ENCODE measurements around the gene CPSF7.
"Not testable (repeated sequence)": the region's sequence is repeated elsewhere in the genome, so short reads cannot be mapped to it uniquely, and the experiment has no call there.

The CPSF7 gene, protein sequence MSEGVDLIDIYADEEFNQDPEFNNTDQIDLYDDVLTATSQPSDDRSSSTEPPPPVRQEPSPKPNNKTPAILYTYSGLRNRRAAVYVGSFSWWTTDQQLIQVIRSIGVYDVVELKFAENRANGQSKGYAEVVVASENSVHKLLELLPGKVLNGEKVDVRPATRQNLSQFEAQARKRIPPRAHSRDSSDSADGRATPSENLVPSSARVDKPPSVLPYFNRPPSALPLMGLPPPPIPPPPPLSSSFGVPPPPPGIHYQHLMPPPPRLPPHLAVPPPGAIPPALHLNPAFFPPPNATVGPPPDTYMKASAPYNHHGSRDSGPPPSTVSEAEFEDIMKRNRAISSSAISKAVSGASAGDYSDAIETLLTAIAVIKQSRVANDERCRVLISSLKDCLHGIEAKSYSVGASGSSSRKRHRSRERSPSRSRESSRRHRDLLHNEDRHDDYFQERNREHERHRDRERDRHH

DNA sequence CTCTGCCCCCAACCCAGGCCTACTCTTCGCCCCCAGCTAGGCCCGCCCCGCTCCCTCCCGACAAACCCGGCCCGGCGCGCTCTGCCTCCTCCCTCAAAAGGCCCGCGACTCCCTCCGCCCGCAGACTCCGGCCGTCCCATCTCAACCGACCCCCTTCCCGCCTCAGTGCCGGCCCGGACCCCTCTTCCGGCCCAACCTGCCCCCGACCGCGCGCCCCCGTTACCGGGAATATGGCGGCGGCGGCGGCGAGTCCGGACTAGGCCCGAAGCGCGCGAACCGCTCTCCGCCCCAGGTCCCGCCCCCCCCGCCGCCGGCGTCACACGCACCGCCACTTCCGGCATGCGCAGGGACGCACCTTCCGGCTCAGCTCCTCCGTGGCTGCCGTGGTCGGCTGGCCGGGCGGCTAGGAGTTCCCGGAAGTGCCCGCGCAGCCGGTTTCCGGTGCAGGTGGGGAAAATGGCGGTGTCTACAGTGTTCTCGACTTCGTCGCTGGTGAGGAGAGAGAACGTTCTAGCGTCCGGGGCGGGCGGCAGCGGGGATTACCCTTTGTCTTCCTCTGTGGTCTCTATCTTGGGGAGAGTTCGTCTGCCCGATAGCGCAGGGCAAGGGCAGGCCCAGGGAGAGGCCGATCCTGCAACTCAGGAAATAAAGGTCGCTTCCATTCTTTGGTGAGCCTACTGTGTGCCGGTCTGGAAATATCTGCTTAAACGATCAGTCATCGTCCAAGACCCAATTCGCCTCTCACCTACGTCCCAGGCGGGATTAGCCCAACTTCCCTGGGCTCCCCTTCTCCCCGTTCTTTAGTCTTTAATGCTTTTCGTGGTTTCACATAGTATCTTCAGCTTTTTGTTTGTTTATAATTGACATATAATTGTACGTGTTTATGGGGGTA, at the start of gene CPSF7, which contains the start of gene SDHAF2:
Gene CPSF7 (minus strand): TSS at position 285 of the 892 bp plus-strand sequence. CDS start 740 bp downstream, outside the sequence.
Gene SDHAF2 (plus strand): TSS at position 434 of the 892 bp plus-strand sequence. CDS start 23 bp downstream, at position 457.
- H3K9me3 ChIP-seq = 0 out of 2 replicates have a peak, but pooled peaks cover under 1% of the 10 kb centered on the region
- in situ Hi-C loops (cut with MboI; ENCODE audit: low sequenced_read_pairs) = no loop called here
- H3K27me3 ChIP-seq (ENCODE audit: low read depth) = no peaks in the 10 kb centered on the region
- H3K36me3 ChIP-seq (replicated peaks) = peaks cover 40% of the 10 kb centered on the region
- peaks cover 8% of the 10 kb centered on the region; the same call in 1 of the 2 replicates for H3K4me1 ChIP-seq
- peak within 1 kb of the TSS; percentile 97 for H3K4me3 ChIP-seq
- DNase-seq (ENCODE audit: low spot score in 2 of 2) = peak; percentile 85 to 98

DNA sequence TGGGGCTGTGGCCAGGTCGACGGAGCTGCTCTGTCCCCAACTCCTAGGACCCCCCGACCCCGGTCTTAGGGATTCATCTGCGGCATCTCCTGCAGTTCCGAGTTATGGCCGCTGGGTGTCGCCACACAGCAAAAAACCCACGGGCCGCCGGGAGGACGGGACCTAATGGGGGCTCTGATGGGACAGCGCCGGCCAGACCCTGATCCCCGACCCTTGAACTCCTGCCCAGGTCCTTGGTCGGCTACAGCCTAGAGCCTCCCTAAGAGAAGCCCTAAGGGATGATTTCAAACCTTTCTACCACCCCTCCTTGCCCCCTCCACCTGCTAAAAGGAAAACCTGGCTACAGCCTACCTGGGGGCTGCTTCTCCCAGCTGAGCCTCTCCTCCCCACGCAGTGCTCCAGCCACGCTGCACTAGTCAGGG, 48.0 kb upstream of the CPSF7 start:
- Histone ChIP-seq H3K36me3 (replicated peaks) (0 out of 2 replicates have a peak, but pooled peaks cover 2% of the 10 kb centered on the region), H3K27me3 (ENCODE audit: low read depth) (peaks cover 43% of the 10 kb centered on the region), H3K9me3 (no peaks in the 10 kb centered on the region), H3K4me3 (no peak overlapping the region), H3K4me1 (no peaks in the 10 kb centered on the region)
- peak in 1 of 2 experiments; percentile 72 for DNase-seq (ENCODE audit: low spot score in 2 of 2)
- in situ Hi-C loops (cut with MboI; ENCODE audit: low sequenced_read_pairs) = loop anchor here (5.0 to 10.0 kb wide), 2 partner anchors 45 to 157 kb away; no protein-coding TSS in a partner anchor

DNA sequence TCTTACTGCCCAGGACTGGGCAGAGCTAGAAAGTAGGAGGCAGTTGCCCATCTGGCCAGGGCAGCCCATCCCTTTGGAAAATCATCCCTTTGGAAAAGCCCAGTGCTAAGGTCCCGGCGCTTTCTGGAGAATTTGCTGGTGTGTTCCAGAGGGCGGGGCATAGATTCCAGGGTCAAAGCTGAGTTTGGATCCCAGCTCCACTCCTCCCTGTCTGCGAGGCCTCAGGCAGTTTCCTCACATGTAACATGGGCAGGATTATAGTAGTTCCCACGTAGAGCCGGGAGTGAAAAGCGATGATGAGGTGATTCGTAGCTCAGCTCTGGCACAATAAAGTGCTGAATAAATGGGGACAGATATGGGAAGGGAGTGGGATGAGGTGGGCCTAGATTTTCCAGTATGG, 47.4 kb upstream of the CPSF7 start:
- H3K36me3 ChIP-seq (replicated peaks) = 0 out of 2 replicates have a peak, but pooled peaks cover 2% of the 10 kb centered on the region
- peaks cover 37% of the 10 kb centered on the region for H3K27me3 ChIP-seq (ENCODE audit: low read depth)
- no peak for DNase-seq (ENCODE audit: low spot score in 2 of 2)
- in situ Hi-C loops (cut with MboI; ENCODE audit: low sequenced_read_pairs) = loop anchor here (5.0 to 10.0 kb wide), 2 partner anchors 45 to 158 kb away; no protein-coding TSS in a partner anchor
- no peak overlapping the region for H3K4me3 ChIP-seq
- no peaks in the 10 kb centered on the region for H3K4me1 ChIP-seq
- H3K9me3 ChIP-seq = no peaks in the 10 kb centered on the region

DNA sequence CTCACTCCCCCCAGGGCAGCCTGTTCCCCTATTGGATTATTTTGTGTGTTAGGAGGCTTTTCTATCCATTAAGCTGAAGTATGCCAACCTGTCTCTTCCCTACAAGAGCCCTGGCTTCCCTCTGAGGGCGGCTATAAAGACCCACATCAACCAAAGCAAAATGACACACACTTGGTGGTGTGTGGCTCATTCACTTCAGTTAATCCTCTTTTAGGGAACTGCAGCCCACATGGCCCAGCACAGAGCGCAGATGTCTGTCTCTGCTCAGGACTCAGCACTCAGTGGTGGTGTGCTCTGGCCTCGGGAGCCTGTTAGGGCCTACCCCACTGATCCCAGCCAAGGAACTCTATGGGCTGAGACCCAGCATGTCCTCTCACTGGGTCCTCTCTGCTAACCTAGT, 46.6 kb upstream of the CPSF7 start:
- DNase-seq (ENCODE audit: low spot score in 2 of 2) = no peak
- in situ Hi-C loops (cut with MboI; ENCODE audit: low sequenced_read_pairs) = loop anchor here (5.0 to 10.0 kb wide), 2 partner anchors 46 to 158 kb away; no protein-coding TSS in a partner anchor
- H3K36me3 ChIP-seq (replicated peaks) = 0 out of 2 replicates have a peak, but pooled peaks cover 2% of the 10 kb centered on the region

DNA sequence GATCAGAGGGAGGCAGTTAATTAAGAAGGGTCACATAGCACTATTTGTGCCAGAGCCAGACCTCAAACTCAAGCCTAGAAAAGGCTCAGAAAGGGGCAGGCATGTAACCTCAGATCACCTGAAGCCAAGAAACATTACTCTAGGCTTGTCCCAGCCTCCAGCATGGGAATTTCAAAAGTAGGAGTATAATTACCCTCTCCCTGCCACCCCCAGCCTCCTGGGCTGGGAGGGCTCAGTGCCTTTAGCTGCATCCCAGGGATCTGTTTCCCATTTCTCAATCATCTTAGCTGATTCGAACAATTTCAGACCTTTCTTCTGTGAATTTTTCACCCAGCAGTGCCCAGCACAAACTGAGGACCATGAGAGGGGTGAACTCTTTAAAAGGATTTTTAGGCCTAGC, 45.7 kb upstream of the CPSF7 start:
- no peak for DNase-seq (ENCODE audit: low spot score in 2 of 2)
- Histone ChIP-seq H3K27me3 (ENCODE audit: low read depth) (peaks cover 20% of the 10 kb centered on the region), H3K36me3 (replicated peaks) (0 out of 2 replicates have a peak, but pooled peaks cover 2% of the 10 kb centered on the region), H3K9me3 (no peaks in the 10 kb centered on the region), H3K4me1 (no peaks in the 10 kb centered on the region), H3K4me3 (no peak overlapping the region)
- in situ Hi-C loops (cut with MboI; ENCODE audit: low sequenced_read_pairs) = loop anchor here (5.0 to 10.0 kb wide), 2 partner anchors 47 to 159 kb away; no protein-coding TSS in a partner anchor

More for the DNA sequence above, 46.6 kb upstream of the CPSF7 start:
- H3K4me3 ChIP-seq = no peak overlapping the region
- H3K4me1 ChIP-seq = no peaks in the 10 kb centered on the region
- H3K9me3 ChIP-seq = no peaks in the 10 kb centered on the region
- peaks cover 29% of the 10 kb centered on the region for H3K27me3 ChIP-seq (ENCODE audit: low read depth)

DNA sequence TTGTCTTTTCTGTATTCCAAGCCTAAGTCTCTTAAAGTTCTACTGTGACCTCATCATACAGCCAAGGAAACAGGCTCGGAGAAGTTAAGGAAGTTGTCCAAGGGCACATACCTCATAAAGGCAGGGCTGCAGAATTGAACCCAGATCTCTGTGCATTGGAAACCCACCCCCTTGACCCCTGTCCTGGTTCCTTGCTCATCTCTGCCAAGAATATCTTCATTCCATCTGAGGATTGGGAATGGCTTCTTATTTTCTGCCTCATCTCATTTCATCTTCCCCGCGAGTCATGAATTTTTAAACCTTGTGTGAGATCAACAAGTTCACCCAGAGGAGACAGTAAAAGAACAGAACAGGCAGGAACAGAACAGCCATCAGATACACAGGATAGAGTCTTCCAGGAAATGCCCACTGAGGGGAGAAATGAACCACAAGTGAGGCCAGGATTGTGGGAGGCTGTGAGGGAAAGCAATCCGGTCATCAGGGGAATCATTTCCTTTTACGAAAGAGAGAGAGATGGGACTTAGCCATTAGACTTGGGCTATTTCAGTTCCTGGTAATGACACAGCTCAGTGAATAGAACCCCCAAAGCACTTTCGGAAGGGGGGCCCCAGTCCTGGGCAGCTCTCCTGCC, 44.4 kb upstream of the CPSF7 start:
- in situ Hi-C loops (cut with MboI; ENCODE audit: low sequenced_read_pairs) = loop anchor here (10.0 kb wide), 1 partner anchor 161 kb away; no protein-coding TSS in a partner anchor
- DNase-seq (ENCODE audit: low spot score in 2 of 2) = no peak
- H3K9me3 ChIP-seq = no peaks in the 10 kb centered on the region
- peaks cover 13% of the 10 kb centered on the region for H3K27me3 ChIP-seq (ENCODE audit: low read depth)
- H3K36me3 ChIP-seq (replicated peaks) = 0 out of 2 replicates have a peak, but pooled peaks cover 2% of the 10 kb centered on the region
- no peaks in the 10 kb centered on the region for H3K4me1 ChIP-seq
- H3K4me3 ChIP-seq = no peak overlapping the region

DNA sequence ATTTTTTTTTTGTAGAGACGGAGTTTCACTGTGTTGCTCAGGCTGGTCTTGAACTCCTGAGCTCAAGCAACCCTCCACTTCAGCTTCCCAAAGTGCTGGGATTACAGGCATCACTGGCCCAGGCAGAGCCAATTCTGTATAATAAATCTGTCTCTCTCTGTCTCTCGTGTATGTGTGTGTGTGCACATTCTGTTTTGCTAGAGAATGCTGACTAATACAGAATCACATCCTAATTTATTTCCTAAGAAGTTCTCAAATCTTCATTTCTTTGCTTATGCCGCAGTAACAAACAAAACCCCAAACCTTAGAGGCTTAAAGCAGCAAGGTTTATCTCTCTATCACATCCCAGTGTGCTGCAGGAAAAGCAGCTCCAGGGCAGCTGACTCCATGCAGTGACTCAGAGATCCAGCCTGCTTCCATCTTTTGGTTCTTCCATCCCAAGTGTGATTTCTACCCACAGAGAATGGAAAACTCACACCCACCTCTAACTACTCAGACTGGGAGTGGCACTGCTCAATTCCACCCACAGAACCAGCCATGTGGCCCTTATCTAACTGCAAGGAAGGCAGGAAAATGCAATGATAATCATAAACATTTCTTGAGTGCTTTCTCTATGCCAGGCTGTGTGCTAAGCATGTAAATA, 43.7 kb upstream of the CPSF7 start:
- in situ Hi-C loops (cut with MboI; ENCODE audit: low sequenced_read_pairs) = loop anchor here (10.0 kb wide), 1 partner anchor 161 kb away; no protein-coding TSS in a partner anchor
- no peaks in the 10 kb centered on the region for H3K9me3 ChIP-seq
- 0 out of 2 replicates have a peak, but pooled peaks cover 2% of the 10 kb centered on the region for H3K36me3 ChIP-seq (replicated peaks)
- peaks cover 6% of the 10 kb centered on the region for H3K27me3 ChIP-seq (ENCODE audit: low read depth)
- no peaks in the 10 kb centered on the region for H3K4me1 ChIP-seq
- DNase-seq (ENCODE audit: low spot score in 2 of 2) = no peak
- H3K4me3 ChIP-seq = no peak overlapping the region

DNA sequence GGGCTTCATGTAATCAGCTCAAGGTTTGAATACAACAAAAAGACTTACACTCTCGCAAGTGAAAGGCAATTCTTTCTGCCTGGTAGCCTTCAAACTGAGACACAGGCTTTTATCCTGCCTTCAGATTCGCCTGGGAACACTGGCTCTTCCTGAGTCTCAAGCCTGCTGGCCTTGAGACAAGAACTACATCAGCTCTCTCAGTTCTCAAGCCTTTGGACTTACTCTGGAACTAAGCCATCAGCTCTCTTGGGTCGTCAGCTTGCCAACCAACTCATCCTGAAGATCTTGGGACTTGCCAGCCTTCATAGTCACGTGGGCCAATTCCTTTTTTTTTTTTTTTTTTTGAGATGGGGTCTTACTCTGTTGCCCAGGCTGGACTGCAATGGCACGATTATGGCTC, 43.1 kb upstream of the CPSF7 start:
- Histone ChIP-seq H3K9me3 (no peaks in the 10 kb centered on the region), H3K36me3 (replicated peaks) (0 out of 2 replicates have a peak, but pooled peaks cover 2% of the 10 kb centered on the region), H3K27me3 (ENCODE audit: low read depth) (peaks cover under 1% of the 10 kb centered on the region; the same call in 1 of the 2 replicates), H3K4me1 (no peaks in the 10 kb centered on the region), H3K4me3 (no peak overlapping the region)
- in situ Hi-C loops (cut with MboI; ENCODE audit: low sequenced_read_pairs) = loop anchor here (10.0 kb wide), 1 partner anchor 162 kb away; no protein-coding TSS in a partner anchor
- DNase-seq (ENCODE audit: low spot score in 2 of 2) = no peak

DNA sequence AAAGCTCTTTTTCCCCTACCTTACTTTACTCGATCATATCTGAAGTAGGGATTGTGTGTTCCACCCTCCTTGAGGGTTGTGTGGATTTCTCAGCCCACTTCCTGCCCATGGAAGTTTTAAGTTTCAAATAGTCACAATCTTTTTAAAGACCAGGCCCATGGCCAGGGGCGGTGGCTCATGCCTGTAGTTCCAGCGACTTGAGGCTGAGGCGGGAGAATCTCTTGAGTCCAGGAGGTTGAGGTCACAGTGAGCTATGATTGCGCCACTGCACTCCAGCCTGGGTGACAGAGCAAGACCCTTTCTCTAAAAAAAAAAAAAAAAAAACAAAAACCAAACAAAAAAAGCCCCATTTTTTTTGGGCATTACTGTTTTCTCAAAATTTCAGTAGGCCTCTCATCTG, 42.5 kb upstream of the CPSF7 start:
- no peaks in the 10 kb centered on the region for H3K9me3 ChIP-seq
- no peaks in the 10 kb centered on the region for H3K27me3 ChIP-seq (ENCODE audit: low read depth)
- no peaks in the 10 kb centered on the region for H3K4me1 ChIP-seq
- in situ Hi-C loops (cut with MboI; ENCODE audit: low sequenced_read_pairs) = loop anchor here (10.0 kb wide), 1 partner anchor 163 kb away; no protein-coding TSS in a partner anchor
- no peak overlapping the region for H3K4me3 ChIP-seq
- DNase-seq (ENCODE audit: low spot score in 2 of 2) = no peak
- H3K36me3 ChIP-seq (replicated peaks) = 0 out of 2 replicates have a peak, but pooled peaks cover 2% of the 10 kb centered on the region

DNA sequence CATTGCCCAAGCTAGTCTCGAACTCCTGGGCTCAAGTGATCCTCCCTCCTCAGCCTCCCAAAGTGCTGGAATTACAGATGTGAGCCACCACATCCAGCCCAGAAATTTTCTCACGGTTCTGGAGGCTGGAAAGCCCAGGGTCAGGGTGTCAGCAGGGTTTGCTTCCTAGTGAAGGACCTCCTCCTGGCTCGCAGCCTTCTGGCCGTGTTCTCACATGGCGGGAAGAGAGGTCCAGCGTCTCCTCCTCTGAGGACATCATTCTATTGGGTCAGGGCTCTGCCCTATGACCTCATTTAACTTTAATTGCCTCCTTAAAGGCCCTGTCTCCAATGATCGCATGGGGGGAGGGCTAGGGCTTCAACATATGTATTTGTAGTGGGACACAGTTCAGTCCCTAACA, 38.2 kb upstream of the CPSF7 start:
- H3K4me3 ChIP-seq = no peak overlapping the region
- no peaks in the 10 kb centered on the region for H3K4me1 ChIP-seq
- H3K9me3 ChIP-seq = no peaks in the 10 kb centered on the region
- no peaks in the 10 kb centered on the region for H3K36me3 ChIP-seq (replicated peaks)
- no peaks in the 10 kb centered on the region for H3K27me3 ChIP-seq (ENCODE audit: low read depth)
- in situ Hi-C loops (cut with MboI; ENCODE audit: low sequenced_read_pairs) = no loop called here
- no peak for DNase-seq (ENCODE audit: low spot score in 2 of 2)

DNA sequence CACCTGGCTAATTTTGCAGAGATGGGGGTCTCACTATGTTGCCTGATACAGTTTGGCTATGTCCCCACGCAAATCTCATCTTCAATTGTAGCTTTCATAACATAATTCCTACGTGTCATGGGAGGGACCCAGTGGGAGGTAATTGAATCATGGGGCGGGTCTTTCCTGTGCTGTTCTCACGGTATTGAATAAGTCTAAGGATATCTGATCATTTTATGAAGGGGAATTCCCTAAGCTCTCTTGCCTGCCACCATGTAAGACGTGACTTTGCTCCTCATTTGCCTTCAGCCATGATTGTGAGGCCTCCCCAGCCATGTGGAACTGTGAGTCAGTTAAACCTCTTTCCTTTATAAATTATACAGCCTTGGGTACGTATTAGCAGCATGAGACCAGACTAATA, 37.8 kb upstream of the CPSF7 start:
- in situ Hi-C loops (cut with MboI; ENCODE audit: low sequenced_read_pairs); H3K27me3 ChIP-seq (ENCODE audit: low read depth); DNase-seq (ENCODE audit: low spot score in 2 of 2); H3K4me1 ChIP-seq; H3K36me3 ChIP-seq (replicated peaks); H3K4me3 ChIP-seq; H3K9me3 ChIP-seq: not testable (repeated sequence)

DNA sequence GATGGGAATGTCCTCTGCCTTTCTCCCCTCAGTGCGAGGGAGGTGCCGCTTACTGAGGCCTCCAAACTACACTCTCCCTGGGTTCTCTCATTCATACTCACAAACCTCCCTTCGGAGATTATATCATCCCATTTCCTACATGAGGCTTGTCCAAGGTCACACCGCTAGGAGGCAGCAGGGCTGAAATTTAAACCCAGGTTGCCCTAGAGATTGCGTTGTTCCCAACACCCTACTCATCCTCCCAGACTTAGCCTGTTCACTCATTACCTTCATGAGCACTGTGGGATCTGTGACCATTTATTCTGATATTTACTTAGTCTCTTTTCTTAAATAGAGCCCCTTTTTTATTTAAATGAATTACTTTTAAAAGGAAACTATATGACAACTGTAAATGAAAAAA, 31.2 kb upstream of the CPSF7 start:
- no peaks in the 10 kb centered on the region for H3K9me3 ChIP-seq
- no peaks in the 10 kb centered on the region for H3K4me1 ChIP-seq
- no peaks in the 10 kb centered on the region for H3K27me3 ChIP-seq (ENCODE audit: low read depth)
- H3K4me3 ChIP-seq = no peak overlapping the region
- in situ Hi-C loops (cut with MboI; ENCODE audit: low sequenced_read_pairs) = no loop called here
- no peaks in the 10 kb centered on the region for H3K36me3 ChIP-seq (replicated peaks)
- no peak for DNase-seq (ENCODE audit: low spot score in 2 of 2)
